Spleen (tissue), 7 donors: ENCODE data around the gene GALNT7.

ENCODE experiments used
- POLR2A ChIP-seq, 3 donors: fragments of 450-650 bp; IDR thresholded peaks; one replicate each; pipeline ENCODE4 v1.5.1; 2017; ENCODE audit warnings: antibody characterized with exemption in 3 of 3, mild to moderate bottlenecking in 1 of 3
- POLR2AphosphoS5 ChIP-seq, 3 donors: sonication (generic); formaldehyde crosslinking; IDR thresholded peaks; one replicate each; pipeline ENCODE4 v1.5.1; 2017; ENCODE audit warnings: antibody characterized with exemption in 3 of 3
- TF ChIP-seq, protein P1 (sequence below), 11 experiments: fragments of 200-600 bp in 7 of 11; fragments of 450-650 bp in 4 of 11; sonication (generic) in 4 of 11; IDR thresholded peaks in 8 of 11; conservative IDR thresholded peaks in 3 of 11; 1 replicate in 7 of 11; 2 replicates in 4 of 11; pipeline versions ENCODE4 v1.4.0 to v1.8.0; 2016 to 2021; ENCODE audit warnings: antibody characterized with exemption in 11 of 11, inconsistent platforms in 4 of 11, mild to moderate bottlenecking in 1 of 11
- donor health status: DM: no; HTN: no; CAD: no; lungs with moderate emphysema.
- donor health status: DM: no; HTN: no; CAD: no.
- donor health status: DM: no; HTN: no; CAD: no.

- TF ChIP-seq, protein P1, sequence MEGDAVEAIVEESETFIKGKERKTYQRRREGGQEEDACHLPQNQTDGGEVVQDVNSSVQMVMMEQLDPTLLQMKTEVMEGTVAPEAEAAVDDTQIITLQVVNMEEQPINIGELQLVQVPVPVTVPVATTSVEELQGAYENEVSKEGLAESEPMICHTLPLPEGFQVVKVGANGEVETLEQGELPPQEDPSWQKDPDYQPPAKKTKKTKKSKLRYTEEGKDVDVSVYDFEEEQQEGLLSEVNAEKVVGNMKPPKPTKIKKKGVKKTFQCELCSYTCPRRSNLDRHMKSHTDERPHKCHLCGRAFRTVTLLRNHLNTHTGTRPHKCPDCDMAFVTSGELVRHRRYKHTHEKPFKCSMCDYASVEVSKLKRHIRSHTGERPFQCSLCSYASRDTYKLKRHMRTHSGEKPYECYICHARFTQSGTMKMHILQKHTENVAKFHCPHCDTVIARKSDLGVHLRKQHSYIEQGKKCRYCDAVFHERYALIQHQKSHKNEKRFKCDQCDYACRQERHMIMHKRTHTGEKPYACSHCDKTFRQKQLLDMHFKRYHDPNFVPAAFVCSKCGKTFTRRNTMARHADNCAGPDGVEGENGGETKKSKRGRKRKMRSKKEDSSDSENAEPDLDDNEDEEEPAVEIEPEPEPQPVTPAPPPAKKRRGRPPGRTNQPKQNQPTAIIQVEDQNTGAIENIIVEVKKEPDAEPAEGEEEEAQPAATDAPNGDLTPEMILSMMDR (IDR thresholded peaks at IDR 0.05 in 8 of 11, conservative IDR thresholded peaks at IDR 0.05 in 3 of 11): no peak
- TF ChIP-seq POLR2A (IDR thresholded peaks at IDR 0.05) (no peak), POLR2AphosphoS5 (IDR thresholded peaks at IDR 0.05) (peak; percentile 73 to 86 (median 80))
Measured at GRCh38 chr4:173371292-173372192, 202.9 kb downstream of the GALNT7 start.
